ENCODE results near the gene OR1E2. TPM values are rescaled to one million over a fixed set of nuclear protein-coding genes. Genes with fewer than 3 reads are reported as not detected.

OR1E2 gene
- total and polyA plus RNA-seq, 2 of the 13 experiments (the other 11 are each of a cell fraction or from before 2014, with no cell fraction given) = not detected

- TF ChIP-seq, protein P1, sequence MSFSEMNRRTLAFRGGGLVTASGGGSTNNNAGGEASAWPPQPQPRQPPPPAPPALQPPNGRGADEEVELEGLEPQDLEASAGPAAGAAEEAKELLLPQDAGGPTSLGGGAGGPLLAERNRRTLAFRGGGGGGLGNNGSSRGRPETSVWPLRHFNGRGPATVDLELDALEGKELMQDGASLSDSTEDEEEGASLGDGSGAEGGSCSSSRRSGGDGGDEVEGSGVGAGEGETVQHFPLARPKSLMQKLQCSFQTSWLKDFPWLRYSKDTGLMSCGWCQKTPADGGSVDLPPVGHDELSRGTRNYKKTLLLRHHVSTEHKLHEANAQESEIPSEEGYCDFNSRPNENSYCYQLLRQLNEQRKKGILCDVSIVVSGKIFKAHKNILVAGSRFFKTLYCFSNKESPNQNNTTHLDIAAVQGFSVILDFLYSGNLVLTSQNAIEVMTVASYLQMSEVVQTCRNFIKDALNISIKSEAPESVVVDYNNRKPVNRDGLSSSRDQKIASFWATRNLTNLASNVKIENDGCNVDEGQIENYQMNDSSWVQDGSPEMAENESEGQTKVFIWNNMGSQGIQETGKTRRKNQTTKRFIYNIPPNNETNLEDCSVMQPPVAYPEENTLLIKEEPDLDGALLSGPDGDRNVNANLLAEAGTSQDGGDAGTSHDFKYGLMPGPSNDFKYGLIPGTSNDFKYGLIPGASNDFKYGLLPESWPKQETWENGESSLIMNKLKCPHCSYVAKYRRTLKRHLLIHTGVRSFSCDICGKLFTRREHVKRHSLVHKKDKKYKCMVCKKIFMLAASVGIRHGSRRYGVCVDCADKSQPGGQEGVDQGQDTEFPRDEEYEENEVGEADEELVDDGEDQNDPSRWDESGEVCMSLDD (CRISPR knock-in tag; IDR thresholded peaks at IDR 0.05; ENCODE audit: borderline replicate concordance) = no peak
- TF ChIP-seq ZSCAN31 (CRISPR knock-in tag; IDR thresholded peaks at IDR 0.05; ENCODE audit: low read depth) = no peak
- TF ChIP-seq MAFK (conservative IDR thresholded peaks at IDR 0.05 in 1 of 2, IDR thresholded peaks at IDR 0.05 in 1 of 2; ENCODE audit: low read length in 2 of 2) = peak; percentile 99
- TF ChIP-seq ZFP62 (CRISPR knock-in tag; IDR thresholded peaks at IDR 0.05) = no peak
- TF ChIP-seq, protein P2, sequence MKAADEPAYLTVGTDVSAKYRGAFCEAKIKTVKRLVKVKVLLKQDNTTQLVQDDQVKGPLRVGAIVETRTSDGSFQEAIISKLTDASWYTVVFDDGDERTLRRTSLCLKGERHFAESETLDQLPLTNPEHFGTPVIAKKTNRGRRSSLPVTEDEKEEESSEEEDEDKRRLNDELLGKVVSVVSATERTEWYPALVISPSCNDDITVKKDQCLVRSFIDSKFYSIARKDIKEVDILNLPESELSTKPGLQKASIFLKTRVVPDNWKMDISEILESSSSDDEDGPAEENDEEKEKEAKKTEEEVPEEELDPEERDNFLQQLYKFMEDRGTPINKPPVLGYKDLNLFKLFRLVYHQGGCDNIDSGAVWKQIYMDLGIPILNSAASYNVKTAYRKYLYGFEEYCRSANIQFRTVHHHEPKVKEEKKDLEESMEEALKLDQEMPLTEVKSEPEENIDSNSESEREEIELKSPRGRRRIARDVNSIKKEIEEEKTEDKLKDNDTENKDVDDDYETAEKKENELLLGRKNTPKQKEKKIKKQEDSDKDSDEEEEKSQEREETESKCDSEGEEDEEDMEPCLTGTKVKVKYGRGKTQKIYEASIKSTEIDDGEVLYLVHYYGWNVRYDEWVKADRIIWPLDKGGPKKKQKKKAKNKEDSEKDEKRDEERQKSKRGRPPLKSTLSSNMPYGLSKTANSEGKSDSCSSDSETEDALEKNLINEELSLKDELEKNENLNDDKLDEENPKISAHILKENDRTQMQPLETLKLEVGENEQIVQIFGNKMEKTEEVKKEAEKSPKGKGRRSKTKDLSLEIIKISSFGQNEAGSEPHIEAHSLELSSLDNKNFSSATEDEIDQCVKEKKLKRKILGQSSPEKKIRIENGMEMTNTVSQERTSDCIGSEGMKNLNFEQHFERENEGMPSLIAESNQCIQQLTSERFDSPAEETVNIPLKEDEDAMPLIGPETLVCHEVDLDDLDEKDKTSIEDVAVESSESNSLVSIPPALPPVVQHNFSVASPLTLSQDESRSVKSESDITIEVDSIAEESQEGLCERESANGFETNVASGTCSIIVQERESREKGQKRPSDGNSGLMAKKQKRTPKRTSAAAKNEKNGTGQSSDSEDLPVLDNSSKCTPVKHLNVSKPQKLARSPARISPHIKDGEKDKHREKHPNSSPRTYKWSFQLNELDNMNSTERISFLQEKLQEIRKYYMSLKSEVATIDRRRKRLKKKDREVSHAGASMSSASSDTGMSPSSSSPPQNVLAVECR (CRISPR knock-in tag; IDR thresholded peaks at IDR 0.05; ENCODE audit: borderline replicate concordance) = no peak
- TF ChIP-seq, protein P3, sequence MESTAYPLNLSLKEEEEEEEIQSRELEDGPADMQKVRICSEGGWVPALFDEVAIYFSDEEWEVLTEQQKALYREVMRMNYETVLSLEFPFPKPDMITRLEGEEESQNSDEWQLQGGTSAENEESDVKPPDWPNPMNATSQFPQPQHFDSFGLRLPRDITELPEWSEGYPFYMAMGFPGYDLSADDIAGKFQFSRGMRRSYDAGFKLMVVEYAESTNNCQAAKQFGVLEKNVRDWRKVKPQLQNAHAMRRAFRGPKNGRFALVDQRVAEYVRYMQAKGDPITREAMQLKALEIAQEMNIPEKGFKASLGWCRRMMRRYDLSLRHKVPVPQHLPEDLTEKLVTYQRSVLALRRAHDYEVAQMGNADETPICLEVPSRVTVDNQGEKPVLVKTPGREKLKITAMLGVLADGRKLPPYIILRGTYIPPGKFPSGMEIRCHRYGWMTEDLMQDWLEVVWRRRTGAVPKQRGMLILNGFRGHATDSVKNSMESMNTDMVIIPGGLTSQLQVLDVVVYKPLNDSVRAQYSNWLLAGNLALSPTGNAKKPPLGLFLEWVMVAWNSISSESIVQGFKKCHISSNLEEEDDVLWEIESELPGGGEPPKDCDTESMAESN (CRISPR knock-in tag; conservative IDR thresholded peaks at IDR 0.05) = no peak
- TF ChIP-seq CCDC6 (CRISPR knock-in tag; IDR thresholded peaks at IDR 0.05) = no peak
- TF ChIP-seq TEAD3 (CRISPR knock-in tag; optimal IDR thresholded peaks at IDR 0.05; ENCODE audit: borderline replicate concordance) = no peak
- no peak for TF ChIP-seq HHEX (CRISPR knock-in tag; IDR thresholded peaks at IDR 0.05)
- peak; percentile 25; the same call in 1 of the 2 replicates for TF ChIP-seq RFX5 (IDR thresholded peaks at IDR 0.05; ENCODE audit: low read depth, low read length)
- TF ChIP-seq ATF7-NPFF (CRISPR knock-in tag; IDR thresholded peaks at IDR 0.05; ENCODE audit: low read depth) = no peak
- no peak for TF ChIP-seq AFF4 (CRISPR knock-in tag; IDR thresholded peaks at IDR 0.05)
- TF ChIP-seq TGIF2 (CRISPR knock-in tag; IDR thresholded peaks at IDR 0.05) = no peak
- no peak for TF ChIP-seq NKX3-1 (CRISPR knock-in tag; IDR thresholded peaks at IDR 0.05)
- no peak for TF ChIP-seq MEF2D (CRISPR knock-in tag; IDR thresholded peaks at IDR 0.05)
- no peak for TF ChIP-seq ZNF737 (CRISPR knock-in tag; IDR thresholded peaks at IDR 0.05; ENCODE audit: borderline replicate concordance)
- TF ChIP-seq MAFF (IDR thresholded peaks at IDR 0.05; ENCODE audit: low read depth, low read length) = peak; percentile 99
- TF ChIP-seq ZNF790 (CRISPR knock-in tag; IDR thresholded peaks at IDR 0.05; ENCODE audit: borderline replicate concordance) = no peak
- TF ChIP-seq ZNF652 (CRISPR knock-in tag; IDR thresholded peaks at IDR 0.05; ENCODE audit: borderline replicate concordance, low read depth) = peak; percentile 18; the same call in 1 of the 2 replicates
Observed at GRCh38 chr17:3474212-3474611, 40.6 kb upstream of the OR1E2 start (continued).
